ENCODE measurements around the gene REG3G. TPM values are rescaled to one million over a fixed set of nuclear protein-coding genes. Genes with fewer than 3 reads are reported as not detected.

The REG3G gene
- total and polyA plus RNA-seq, 2 of the 4 experiments (the other 2 are of a cell fraction) = not detected

- Histone ChIP-seq H3K4me3 (ENCODE audit: insufficient read depth, low read depth, low read length) (no peak overlapping the region), H3K9me1 (ENCODE audit: insufficient read depth, low read length) (no peaks in the 10 kb centered on the region), H2BK120ac (ENCODE audit: low read depth, low read length) (no peak overlapping the region), H3K27me3 (ENCODE audit: control insufficient read depth, insufficient read depth, low read length) (no peaks in the 10 kb centered on the region), H2BK20ac (ENCODE audit: low read depth, low read length) (no peak overlapping the region), H3K4me2 (ENCODE audit: low read depth, low read length) (no peak overlapping the region), H2AK9ac (replicated peaks; ENCODE audit: low read depth, low read length, poor library complexity) (no peak overlapping the region), H3K9ac (ENCODE audit: low read depth, low read length) (no peak overlapping the region), H3K36me3 (ENCODE audit: control insufficient read depth, insufficient read depth, low read length) (no peaks in the 10 kb centered on the region), H3K4ac (ENCODE audit: low read depth, low read length) (no peak overlapping the region), H4K5ac (ENCODE audit: low read depth, low read length) (no peak overlapping the region), H2AFZ (replicated peaks; ENCODE audit: low read length, poor library complexity) (no peak overlapping the region), H3K9me3 (ENCODE audit: control insufficient read depth, insufficient read depth, low read length) (peaks cover 3% of the 10 kb centered on the region; the same call in 1 of the 2 replicates), H3K27ac (ENCODE audit: insufficient read depth, low read length) (no peak overlapping the region), H2BK5ac (ENCODE audit: low read depth, low read length, poor library complexity, severe bottlenecking) (no peak overlapping the region), H3K23ac (ENCODE audit: low read depth, low read length) (no peak overlapping the region), H4K91ac (ENCODE audit: insufficient read depth, low read depth, low read length) (no peak overlapping the region), H3K18ac (ENCODE audit: low read depth, low read length) (no peak overlapping the region), H4K20me1 (ENCODE audit: insufficient read depth, low read length) (no peaks in the 10 kb centered on the region), H3K56ac (ENCODE audit: extremely low read depth, insufficient read depth, low read length) (no peak overlapping the region), H2BK15ac (ENCODE audit: low read depth, low read length) (no peak overlapping the region), H3K4me1 (ENCODE audit: control insufficient read depth, insufficient read depth, low read length) (no peaks in the 10 kb centered on the region), H2AK5ac (ENCODE audit: low read depth, low read length) (no peak overlapping the region), H3K79me1 (ENCODE audit: low read depth in 1 of 2, low read length in 2 of 2) (no peaks in the 10 kb centered on the region), H3K14ac (replicated peaks; ENCODE audit: low read depth, low read length) (no peak overlapping the region), H4K8ac (ENCODE audit: low read depth in 2 of 2, low read length in 2 of 2) (no peak overlapping the region)
- POLR2A ChIA-PET (ENCODE audit: unreplicated experiment) = no interaction called here
- dilution Hi-C loops (cut with HindIII; ENCODE audit: low sequenced_read_pairs, unreplicated experiment) (no loop called here), intact Hi-C loops (cut with micrococcal nuclease) (no loop called here), in situ Hi-C loops (cut with MboI; ENCODE audit: low sequenced_read_pairs) (no loop called here)
- DNase-seq (no peak), ATAC-seq (ENCODE audit: low read depth) (no peak)
- BruUV-seq (replicated peaks) = no TSS peak
- CTCF ChIA-PET = no interaction called here
- TF ChIP-seq SMC3 (IDR thresholded peaks at IDR 0.05; ENCODE audit: low read depth, low read length) = no peak
- TF ChIP-seq CHD1 (IDR thresholded peaks at IDR 0.05; ENCODE audit: low read depth, low read length) = no peak
- no peak for TF ChIP-seq MAFK (IDR thresholded peaks at IDR 0.05; ENCODE audit: low read depth, low read length)
- no peak for TF ChIP-seq CEBPB (IDR thresholded peaks at IDR 0.05; ENCODE audit: low read depth, low read length)
- no peak for TF ChIP-seq POLR2A (IDR thresholded peaks at IDR 0.05; ENCODE audit: low read depth, low read length)
- TF ChIP-seq RAD21 (IDR thresholded peaks at IDR 0.05; ENCODE audit: low read length) = no peak
- TF ChIP-seq, protein P1, sequence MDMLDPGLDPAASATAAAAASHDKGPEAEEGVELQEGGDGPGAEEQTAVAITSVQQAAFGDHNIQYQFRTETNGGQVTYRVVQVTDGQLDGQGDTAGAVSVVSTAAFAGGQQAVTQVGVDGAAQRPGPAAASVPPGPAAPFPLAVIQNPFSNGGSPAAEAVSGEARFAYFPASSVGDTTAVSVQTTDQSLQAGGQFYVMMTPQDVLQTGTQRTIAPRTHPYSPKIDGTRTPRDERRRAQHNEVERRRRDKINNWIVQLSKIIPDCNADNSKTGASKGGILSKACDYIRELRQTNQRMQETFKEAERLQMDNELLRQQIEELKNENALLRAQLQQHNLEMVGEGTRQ (IDR thresholded peaks at IDR 0.05; ENCODE audit: low read depth, low read length) = no peak
- no peak for TF ChIP-seq BHLHE40 (IDR thresholded peaks at IDR 0.05; ENCODE audit: low read depth, low read length)
- TF ChIP-seq NFE2L2 (IDR thresholded peaks at IDR 0.05; ENCODE audit: low read depth, low read length) = no peak
- TF ChIP-seq RFX5 (IDR thresholded peaks at IDR 0.05; ENCODE audit: low read depth, low read length) = no peak
These were observed 47.2 kb upstream of the REG3G start for GRCh38 chr2:78978340-78978739.

Measured in IMR-90 (cell line).